GM12878 (cell line): ENCODE data around the gene LRP4. TPM values are rescaled to one million over a fixed set of nuclear protein-coding genes. Genes with fewer than 3 reads are reported as not detected.

Experiments
- ATAC-seq: fragments of 200-7000 bp; cut with Tn5 transposase; 3 replicates; pipeline ENCODE4 v1.9.1; 2020; ENCODE audit warnings: mild to moderate bottlenecking, moderate library complexity
- BruUV-seq: library from RNA; stranded (reverse); fragments of 400-500 nt; replicated peaks from 2 replicates; lab custom pipeline; 2021; lab: Mats Ljungman, UMichigan
- CTCF ChIA-PET: fragments of 300-600 bp; sonication (Branson Sonifier 250); formaldehyde crosslinking; extraction: SDS; loops from one replicate; lab custom pipeline; 2021; ENCODE audit warnings: inconsistent platforms; lab: Yijun Ruan, JAX
- POLR2A ChIA-PET: fragments of 350-600 bp; formaldehyde crosslinking; extraction: SDS; loops from one replicate; lab custom pipeline; 2021; ENCODE audit warnings: inconsistent platforms; lab: Charles Lee
- RAD21 ChIA-PET: fragments of 300-600 bp; sonication (Branson Sonifier 250); formaldehyde crosslinking; loops from one replicate; lab custom pipeline; 2023; ENCODE audit warnings: antibody characterized with exemption; ENCODE audit not compliant: unreplicated experiment; lab: Charles Lee
- SMC1A ChIA-PET: fragments of 300-600 bp; sonication (Branson Sonifier 250); formaldehyde crosslinking; loops from one replicate; lab custom pipeline; 2023; ENCODE audit not compliant: unreplicated experiment, uncharacterized antibody; lab: Charles Lee
- DNase-seq: peaks from one replicate; pipeline ENCODE4 v3.0.0-alpha.2; 2011; ENCODE audit warnings: low read depth, low spot score
- FAIRE-seq: peaks from 3 replicates; lab custom pipeline; 2011; peaks lifted over from hg19 to GRCh38; lab: Jason Lieb, UNC
- H2AFZ ChIP-seq: 2 replicates; pipeline ENCODE4 v1.6.0; 2011; ENCODE audit warnings: low read depth, low read length, control low read depth; ENCODE audit not compliant: control insufficient read depth
- H3K27ac ChIP-seq: 2 replicates; pipeline ENCODE4 v1.5.1; 2011; ENCODE audit warnings: control low read depth; ENCODE audit not compliant: control insufficient read depth, insufficient read depth
- H3K27me3 ChIP-seq, 2 experiments: replicated peaks in 1 of 2; 2 replicates each; pipeline versions ENCODE4 v1.6.0 to v1.6.1; 2011; ENCODE audit warnings: low read length in 1 of 2; ENCODE audit not compliant: control insufficient read depth in 2 of 2, insufficient read depth in 2 of 2
- H3K36me3 ChIP-seq, 2 experiments: 2 replicates each; pipeline ENCODE4 v1.5.1; 2011; ENCODE audit warnings: low read length in 1 of 2; ENCODE audit not compliant: control insufficient read depth in 2 of 2, insufficient read depth in 2 of 2
- H3K4me1 ChIP-seq: 2 replicates; pipeline ENCODE4 v1.6.1; 2011; ENCODE audit warnings: mild to moderate bottlenecking, low read length, moderate library complexity, mixed read lengths; ENCODE audit not compliant: control insufficient read depth, insufficient read depth
- H3K4me2 ChIP-seq: 2 replicates; pipeline ENCODE4 v1.6.0; 2011; ENCODE audit warnings: control low read depth; ENCODE audit not compliant: control insufficient read depth, insufficient read depth
- H3K4me3 ChIP-seq: fragments of 200-600 bp; sonication (generic); 2 replicates; pipeline ENCODE4 v1.5.1; 2016
- H3K79me2 ChIP-seq: 2 replicates; pipeline ENCODE4 v1.6.0; 2011; ENCODE audit warnings: low read length; ENCODE audit not compliant: control insufficient read depth, insufficient read depth
- H3K9ac ChIP-seq: 2 replicates; pipeline ENCODE4 v1.8.0; 2011; ENCODE audit warnings: low read length, control low read depth, mixed read lengths; ENCODE audit not compliant: control insufficient read depth, insufficient read depth
- H3K9me3 ChIP-seq: replicated peaks from 3 replicates; pipeline ENCODE4 v1.5.1; 2011; ENCODE audit warnings: mild to moderate bottlenecking, low read length; ENCODE audit not compliant: control insufficient read depth, insufficient read depth
- H4K20me1 ChIP-seq: 2 replicates; pipeline ENCODE4 v1.6.0; 2011; ENCODE audit not compliant: control insufficient read depth, insufficient read depth
- BCL11A ChIP-seq: IDR thresholded peaks from 2 replicates; pipeline ENCODE4 v1.6.1; 2011; ENCODE audit warnings: low read depth, low read length
- BRCA1 ChIP-seq: IDR thresholded peaks from 2 replicates; pipeline ENCODE4 v1.6.1; 2011; ENCODE audit warnings: low read depth, low read length, improper control_type of control experiment
- DPF2 ChIP-seq: fragments of 450-650 bp; IDR thresholded peaks from 2 replicates; pipeline ENCODE4 v1.6.1; 2017; ENCODE audit warnings: mild to moderate bottlenecking
- GATAD2B ChIP-seq: fragments of 450-650 bp; conservative IDR thresholded peaks from 2 replicates; pipeline ENCODE4 v1.6.1; 2017; ENCODE audit warnings: low read depth, mild to moderate bottlenecking, moderate library complexity
- JUNB ChIP-seq: IDR thresholded peaks from 2 replicates; pipeline ENCODE4 v1.6.1; 2016; ENCODE audit warnings: antibody characterized with exemption, mild to moderate bottlenecking
- NFYA ChIP-seq: IDR thresholded peaks from 2 replicates; pipeline ENCODE4 v1.6.1; 2011; ENCODE audit warnings: low read depth, mild to moderate bottlenecking, low read length, improper control_type of control experiment, borderline replicate concordance
- NR2F1 ChIP-seq: fragments of 450-650 bp; conservative IDR thresholded peaks from 2 replicates; pipeline ENCODE4 v1.6.1; 2017; ENCODE audit warnings: mild to moderate bottlenecking
- PML ChIP-seq: IDR thresholded peaks from 2 replicates; pipeline ENCODE4 v1.6.1; 2012; ENCODE audit warnings: low read length, inconsistent platforms
- RCOR1 ChIP-seq: conservative IDR thresholded peaks from 2 replicates; pipeline ENCODE4 v1.6.1; 2012; ENCODE audit warnings: low read depth, low read length, improper control_type of control experiment
- RFX5 ChIP-seq: IDR thresholded peaks from 2 replicates; pipeline ENCODE4 v1.6.1; 2011; ENCODE audit warnings: low read depth, low read length, improper control_type of control experiment
- SIX5 ChIP-seq: IDR thresholded peaks from 2 replicates; pipeline ENCODE4 v1.6.1; 2011; ENCODE audit warnings: mild to moderate bottlenecking, low read depth, low read length, moderate library complexity; ENCODE audit not compliant: severe bottlenecking
- SP1 ChIP-seq: IDR thresholded peaks from one replicate; pipeline ENCODE4 v1.6.1; 2011; ENCODE audit warnings: low read depth, low read length
- SRF ChIP-seq, 2 experiments: IDR thresholded peaks; 2 replicates each; pipeline ENCODE4 v1.6.1; 2011; ENCODE audit warnings: low read depth in 2 of 2, low read length in 2 of 2, mild to moderate bottlenecking in 1 of 2, moderate library complexity in 1 of 2
- STAT3 ChIP-seq: IDR thresholded peaks from 2 replicates; pipeline ENCODE4 v1.6.1; 2011; ENCODE audit warnings: low read depth, low read length, improper control_type of control experiment
- SUZ12 ChIP-seq: fragments of 200-600 bp; sonication (generic); IDR thresholded peaks from one replicate; pipeline ENCODE4 v1.6.1; 2018; ENCODE audit warnings: antibody characterized with exemption, mild to moderate bottlenecking; ENCODE audit not compliant: unreplicated experiment
- TAF1 ChIP-seq: IDR thresholded peaks from 2 replicates; pipeline ENCODE4 v1.6.1; 2011; ENCODE audit warnings: mild to moderate bottlenecking, low read depth, low read length, borderline replicate concordance
- ZNF24 ChIP-seq: fragments of 450-650 bp; IDR thresholded peaks from 2 replicates; pipeline ENCODE4 v1.6.1; 2017; ENCODE audit warnings: antibody characterized with exemption, mild to moderate bottlenecking
- WGBS: methylation state at CpG from one replicate; pipeline ENCODE4 v1.1.6; 2016; ENCODE audit warnings: low lambda C conversion rate; ENCODE audit not compliant: insufficient replicate concordance, insufficient coverage; ENCODE audit errors: missing lambda C conversion rate; 5-methylcytosine and 5-hydroxymethylcytosine counted together
- in situ Hi-C: fragments of 300-500 bp; cut with MboI; formaldehyde crosslinking; loops from 9 replicates; pipeline ENCODE4 v1.14.3; 2018; ENCODE audit warnings: mixed read lengths
- intact Hi-C: fragments of 100-400 bp; cut with micrococcal nuclease; formaldehyde crosslinking; loops from one replicate; pipeline ENCODE4 v1.14.2; 2022; ENCODE audit not compliant: unreplicated experiment
- polyA plus RNA-seq, 11 experiments: library from polyadenylated mRNA; depleted of rRNA in 4 of 11; unstranded in 6 of 11; stranded (reverse) in 5 of 11; fragments of >200 nt; fragmentation: Nextera tagmentation in 4 of 11; fragmentation: Illumina TruSeq in 1 of 11; extraction: Ambion mirVana in 4 of 11; extraction: Trizol in 1 of 11; gene quantifications; 1 replicate in 1 of 11; 2 replicates in 10 of 11; pipeline versions ENCODE4 v1.2.1 to v1.2.3, GENCODE V29; 2011 to 2016; ENCODE audit warnings: inconsistent platforms in 2 of 11, missing spikeins in 2 of 11, low read depth in 1 of 11
- total RNA-seq, 4 experiments: library from RNA; depleted of rRNA in 3 of 4; stranded (reverse); fragments of >200 nt in 3 of 4; fragmentation: Illumina TruSeq in 1 of 4; extraction: Trizol in 1 of 4; gene quantifications; 2 replicates each; pipeline versions ENCODE4 v1.2.1 to v1.2.3, GENCODE V29; 2013 to 2021
- TF ChIP-seq, protein P1 (sequence below): IDR thresholded peaks from 2 replicates; pipeline ENCODE4 v1.6.1; 2011; ENCODE audit warnings: low read depth, low read length, improper control_type of control experiment, borderline replicate concordance
- TF ChIP-seq, protein P2 (sequence below): IDR thresholded peaks from 2 replicates; pipeline ENCODE4 v1.6.1; 2011; ENCODE audit warnings: low read depth, mild to moderate bottlenecking, low read length, moderate library complexity, borderline replicate concordance; ENCODE audit errors: extremely low read depth

The LRP4 gene
- total and polyA plus RNA-seq, 10 of the 15 experiments (the other 5 are each of a cell fraction or from before 2014, with no cell fraction given), result under 0.01 to 0.06 (median 0.03) TPM; not detected in 6

DNA sequence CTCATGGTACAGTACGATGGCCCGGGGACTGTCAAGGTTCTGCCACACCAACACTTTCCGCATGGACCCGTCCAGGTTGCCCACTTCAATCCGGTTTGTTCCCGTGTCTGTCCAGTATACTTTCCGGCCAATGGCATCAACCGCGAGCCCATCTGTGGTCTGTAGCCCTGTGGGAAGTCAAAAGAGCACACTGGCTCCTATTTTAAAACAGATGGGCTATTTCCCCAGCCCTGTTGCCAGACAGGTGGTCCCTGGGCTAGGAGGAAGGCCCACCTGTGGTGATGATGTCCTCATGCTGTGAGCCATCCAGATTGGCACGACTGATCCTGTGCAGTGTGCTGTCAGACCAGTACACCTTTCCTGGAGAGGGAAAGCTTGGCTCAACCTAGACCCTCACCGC lies 41.9 kb downstream of the LRP4 start (continued):
- TF ChIP-seq, protein P1, sequence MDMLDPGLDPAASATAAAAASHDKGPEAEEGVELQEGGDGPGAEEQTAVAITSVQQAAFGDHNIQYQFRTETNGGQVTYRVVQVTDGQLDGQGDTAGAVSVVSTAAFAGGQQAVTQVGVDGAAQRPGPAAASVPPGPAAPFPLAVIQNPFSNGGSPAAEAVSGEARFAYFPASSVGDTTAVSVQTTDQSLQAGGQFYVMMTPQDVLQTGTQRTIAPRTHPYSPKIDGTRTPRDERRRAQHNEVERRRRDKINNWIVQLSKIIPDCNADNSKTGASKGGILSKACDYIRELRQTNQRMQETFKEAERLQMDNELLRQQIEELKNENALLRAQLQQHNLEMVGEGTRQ, result no peak
- TF ChIP-seq RFX5, result no peak

DNA sequence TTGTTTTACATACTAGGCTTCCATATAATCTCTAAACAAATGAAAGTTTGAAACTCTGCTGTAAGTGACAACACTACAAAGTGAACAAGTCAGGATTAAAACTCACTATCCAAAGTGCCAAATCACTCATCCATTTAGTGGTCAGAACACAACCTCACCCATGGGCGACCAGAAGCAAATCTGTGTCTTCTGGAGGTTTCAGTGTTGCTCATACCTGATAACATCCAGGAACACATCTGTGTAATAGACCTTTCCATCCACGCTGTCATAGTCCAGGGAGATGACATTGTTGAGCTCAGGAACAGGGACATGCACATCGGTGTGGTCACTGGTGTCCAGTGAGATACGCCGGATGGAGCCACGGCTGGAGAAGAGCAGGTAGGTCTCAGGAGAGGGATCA lies 43.8 kb downstream of the LRP4 start:
- in situ Hi-C loops (no loop called here), intact Hi-C loops (no loop called here)
- Histone ChIP-seq H3K79me2 (no peaks in the 10 kb centered on the region), H3K27ac (no peak overlapping the region), H3K36me3 (no peaks in the 10 kb centered on the region), H3K4me1 (no peaks in the 10 kb centered on the region), H4K20me1 (no peaks in the 10 kb centered on the region), H3K4me2 (no peak overlapping the region), H3K9ac (no peak overlapping the region), H3K9me3 (no peaks in the 10 kb centered on the region), H3K27me3 (peaks cover 0 to 2% of the 10 kb centered on the region in 2 experiments; a peak in 2 of 4 replicates), H2AFZ (no peak overlapping the region), H3K4me3 (no peak overlapping the region)
- no peak for DNase-seq
- POLR2A ChIA-PET, result interaction anchor here (0.5 kb wide), 1 partner anchor 426 kb away, joined by 4 read pairs; no protein-coding TSS in a partner anchor
- ATAC-seq, result no peak
- SMC1A ChIA-PET, result interaction anchor here (1.1 kb wide), 1 partner anchor 12 kb away, joined by 4 read pairs; no protein-coding TSS in a partner anchor
- RAD21 ChIA-PET, result no interaction called here
- WGBS, result 60% methylated on average over 6 of the region's 6 CpGs
- FAIRE-seq, result no peak
- TF ChIP-seq PML (no peak), TAF1 (no peak), BCL11A (no peak), SP1 (no peak), DPF2 (no peak), STAT3 (no peak), NFYA (no peak), BRCA1 (no peak), NR2F1 (no peak), SUZ12 (no peak), JUNB (no peak), RCOR1 (no peak), ZNF24 (no peak), SIX5 (no peak), SRF (IDR thresholded peaks at IDR 0.05; ENCODE audit: low read depth in 2 of 2, low read length in 2 of 2) (no peak), GATAD2B (no peak)
- TF ChIP-seq, protein P2, sequence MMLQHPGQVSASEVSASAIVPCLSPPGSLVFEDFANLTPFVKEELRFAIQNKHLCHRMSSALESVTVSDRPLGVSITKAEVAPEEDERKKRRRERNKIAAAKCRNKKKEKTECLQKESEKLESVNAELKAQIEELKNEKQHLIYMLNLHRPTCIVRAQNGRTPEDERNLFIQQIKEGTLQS, result no peak
- CTCF ChIA-PET, result interaction anchor here (0.6 kb wide), 1 partner anchor 90 kb away, joined by 3 read pairs; no protein-coding TSS in a partner anchor
- no TSS peak for BruUV-seq
